ENCODE results near the gene KCNQ1. TPM values are rescaled to one million over a fixed set of nuclear protein-coding genes. Genes with fewer than 3 reads are reported as not detected.

KCNQ1 gene
- total RNA-seq, 1 experiment from 2014 or later: 2.3 TPM

DNA sequence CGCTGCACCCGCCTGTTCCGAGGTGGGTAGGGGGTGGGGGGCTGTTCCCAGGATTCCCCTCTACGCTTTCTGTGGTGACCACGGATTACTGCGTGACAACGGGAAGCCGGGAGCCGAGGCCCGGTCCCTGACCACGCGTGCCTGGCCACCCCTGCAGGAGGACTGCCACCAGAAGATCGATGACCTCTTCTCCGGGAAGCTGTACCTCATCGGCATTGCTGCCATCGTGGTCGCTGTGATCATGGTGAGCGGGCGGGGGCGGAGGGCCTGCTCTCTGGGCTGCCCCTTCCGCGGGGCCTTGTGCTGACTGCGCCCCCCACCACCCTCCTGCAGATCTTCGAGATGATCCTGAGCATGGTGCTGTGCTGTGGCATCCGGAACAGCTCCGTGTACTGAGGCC lies 48.3 kb upstream of the KCNQ1 start:
- Histone ChIP-seq H4K91ac (ENCODE audit: insufficient read length, low read depth, low read length) (no peak overlapping the region), H3K79me2 (ENCODE audit: insufficient read depth, low read length) (no peaks in the 10 kb centered on the region), H3K4me2 (ENCODE audit: insufficient read depth, insufficient read length, low read length) (no peak overlapping the region), H3K9me3 (ENCODE audit: control insufficient read depth, low read depth, low read length) (no peaks in the 10 kb centered on the region), H2AFZ (ENCODE audit: low read length) (no peak overlapping the region), H2BK15ac (ENCODE audit: low read depth, low read length) (no peak overlapping the region), H3K18ac (ENCODE audit: insufficient read length, low read depth, low read length) (no peak overlapping the region), H3K4me1 (ENCODE audit: insufficient read depth, low read length) (no peaks in the 10 kb centered on the region), H3K79me1 (ENCODE audit: insufficient read depth, low read depth, low read length, poor library complexity, severe bottlenecking) (no peaks in the 10 kb centered on the region), H4K8ac (replicated peaks; ENCODE audit: insufficient read length, low read depth, low read length) (no peak overlapping the region), H3K27ac (ENCODE audit: insufficient read length, low read depth, low read length) (no peak overlapping the region), H2BK5ac (ENCODE audit: insufficient read length, low read length) (no peak overlapping the region), H3K9ac (ENCODE audit: extremely low read depth, insufficient read length, low read length) (no peak overlapping the region), H2BK20ac (ENCODE audit: low read depth, low read length, poor library complexity, severe bottlenecking) (no peak overlapping the region), H2AK5ac (ENCODE audit: insufficient read length, low read length) (no peak overlapping the region), H4K20me1 (ENCODE audit: control insufficient read depth, insufficient read depth, insufficient read length) (no peaks in the 10 kb centered on the region), H3K4ac (ENCODE audit: low read depth, low read length) (no peak overlapping the region), H3T11ph (ENCODE audit: low read length) (no peak overlapping the region), H3K27me3 (ENCODE audit: insufficient read depth, low read length) (no peaks in the 10 kb centered on the region), H3K14ac (ENCODE audit: insufficient read depth, low read length) (no peak overlapping the region), H3K56ac (ENCODE audit: insufficient read length, low read depth, low read length) (no peak overlapping the region), H2BK120ac (ENCODE audit: low read depth, low read length, poor library complexity, severe bottlenecking) (no peak overlapping the region), H3K23ac (ENCODE audit: insufficient read length, low read depth, low read length) (no peak overlapping the region), H3K23me2 (ENCODE audit: insufficient read length, low read depth, low read length, poor library complexity, severe bottlenecking) (peaks cover 11% of the 10 kb centered on the region), H4K5ac (ENCODE audit: insufficient read length, low read depth, low read length) (no peak overlapping the region), H2BK12ac (ENCODE audit: insufficient read length, low read depth, low read length) (no peak overlapping the region)
- no peak overlapping the region for H3K27ac Mint-ChIP-seq
- H3K9me3 Mint-ChIP-seq: no peaks in the 10 kb centered on the region
- peaks cover 4 to 19% (median 13%) of the 10 kb centered on the region in 3 experiments; a peak in 6 of 7 replicates for H3K36me3 Mint-ChIP-seq (ENCODE audit: insufficient read depth in 1 of 3, low read depth in 3 of 3)
- no peak for DNase-seq
- no peak overlapping the region for H3K4me3 Mint-ChIP-seq
- H3K27me3 Mint-ChIP-seq (ENCODE audit: low read depth): no peaks in the 10 kb centered on the region
- H3K4me1 Mint-ChIP-seq: peaks cover 2 to 6% of the 10 kb centered on the region in 2 experiments
- no CpG with 5 or more reads among the region's 26 CpGs for WGBS (ENCODE audit: extremely low coverage, insufficient read length, low lambda C conversion rate)
- TF ChIP-seq, protein P1, sequence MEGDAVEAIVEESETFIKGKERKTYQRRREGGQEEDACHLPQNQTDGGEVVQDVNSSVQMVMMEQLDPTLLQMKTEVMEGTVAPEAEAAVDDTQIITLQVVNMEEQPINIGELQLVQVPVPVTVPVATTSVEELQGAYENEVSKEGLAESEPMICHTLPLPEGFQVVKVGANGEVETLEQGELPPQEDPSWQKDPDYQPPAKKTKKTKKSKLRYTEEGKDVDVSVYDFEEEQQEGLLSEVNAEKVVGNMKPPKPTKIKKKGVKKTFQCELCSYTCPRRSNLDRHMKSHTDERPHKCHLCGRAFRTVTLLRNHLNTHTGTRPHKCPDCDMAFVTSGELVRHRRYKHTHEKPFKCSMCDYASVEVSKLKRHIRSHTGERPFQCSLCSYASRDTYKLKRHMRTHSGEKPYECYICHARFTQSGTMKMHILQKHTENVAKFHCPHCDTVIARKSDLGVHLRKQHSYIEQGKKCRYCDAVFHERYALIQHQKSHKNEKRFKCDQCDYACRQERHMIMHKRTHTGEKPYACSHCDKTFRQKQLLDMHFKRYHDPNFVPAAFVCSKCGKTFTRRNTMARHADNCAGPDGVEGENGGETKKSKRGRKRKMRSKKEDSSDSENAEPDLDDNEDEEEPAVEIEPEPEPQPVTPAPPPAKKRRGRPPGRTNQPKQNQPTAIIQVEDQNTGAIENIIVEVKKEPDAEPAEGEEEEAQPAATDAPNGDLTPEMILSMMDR (conservative IDR thresholded peaks at IDR 0.05): no peak

Measured in H9 (cell line).